HCT116 (cell line): ENCODE data around the gene DCAF17. TPM values are rescaled to one million over a fixed set of nuclear protein-coding genes. Genes with fewer than 3 reads are reported as not detected.

Experiments used
- ATAC-seq: fragments of 200-7000 bp; cut with Tn5 transposase; 2 replicates; pipeline ENCODE4 v1.9.1; 2020; ENCODE audit warnings: mild to moderate bottlenecking, moderate library complexity
- BruUV-seq: library from RNA; stranded (reverse); fragments of 400-500 nt; replicated peaks from 2 replicates; lab custom pipeline; 2021; lab: Mats Ljungman, UMichigan
- CTCF ChIA-PET: fragments of 300-600 bp; sonication (Branson Sonifier 250); formaldehyde crosslinking; loops from one replicate; lab custom pipeline; 2021; ENCODE audit warnings: antibody characterized with exemption; lab: Charles Lee
- POLR2A ChIA-PET: fragments of 300-600, 350-600 bp; sonication (Branson Sonifier 250); formaldehyde crosslinking; loops from one replicate; lab custom pipeline; 2021; ENCODE audit warnings: antibody characterized with exemption; lab: Charles Lee
- RAD21 ChIA-PET, 2 experiments: fragments of 300-600 bp; sonication (Branson Sonifier 250); formaldehyde crosslinking; loops; one replicate each; lab custom pipeline; 2023; ENCODE audit warnings: low total read pairs in 2 of 2; ENCODE audit not compliant: uncharacterized antibody in 2 of 2, unreplicated experiment in 2 of 2, low non-redundant PET in 1 of 2; lab: Charles Lee
- DNase-seq: peaks from one replicate; pipeline ENCODE4 v3.0.0-alpha.2; 2010; ENCODE audit warnings: low read depth, low spot score
- H2AFZ ChIP-seq: fragments of 200-600 bp; shearing (Covaris generic), sonication (generic); 2 replicates; pipeline ENCODE4 v1.6.1; 2017; ENCODE audit warnings: low read depth, mixed run types, mixed read lengths, antibody characterized with exemption, low read length; ENCODE audit not compliant: poor library complexity, severe bottlenecking
- H3K27ac ChIP-seq: 2 replicates; pipeline ENCODE4 v1.5.1; 2012; ENCODE audit warnings: low read depth, low read length
- H3K27me3 ChIP-seq: fragments of 200-600 bp; sonication (generic); 2 replicates; pipeline ENCODE4 v1.6.1; 2016; ENCODE audit warnings: mixed run types, low read length, mixed read lengths; ENCODE audit not compliant: insufficient read depth
- H3K36me3 ChIP-seq, 2 experiments: fragments of 200-500 bp in 1 of 2; fragments of 200-600 bp in 1 of 2; sonication (Bioruptor generic) in 1 of 2; sonication (generic) in 1 of 2; 2 replicates each; pipeline versions ENCODE4 v1.5.1 to v1.6.1; 2014 to 2016; ENCODE audit warnings: low read length in 2 of 2, inconsistent platforms in 1 of 2, mixed read lengths in 1 of 2, mixed run types in 1 of 2; ENCODE audit not compliant: insufficient read depth in 2 of 2, control insufficient read depth in 1 of 2
- H3K4me1 ChIP-seq, 2 experiments: fragments of 200-600 bp in 1 of 2; sonication (generic) in 1 of 2; 2 replicates each; pipeline versions ENCODE4 v1.5.1 to v1.6.1; 2012 to 2017; ENCODE audit warnings: low read length in 2 of 2, inconsistent platforms in 1 of 2, mild to moderate bottlenecking in 1 of 2, mixed read lengths in 1 of 2, mixed run types in 1 of 2, moderate library complexity in 1 of 2; ENCODE audit not compliant: insufficient read depth in 2 of 2, control insufficient read depth in 1 of 2
- H3K4me2 ChIP-seq: fragments of 200-600 bp; sonication (generic); 2 replicates; pipeline ENCODE4 v1.6.1; 2017; ENCODE audit warnings: mixed run types, low read length, mixed read lengths
- H3K4me3 ChIP-seq, 2 experiments: fragments of 200-600 bp in 1 of 2; sonication (generic) in 1 of 2; replicated peaks in 1 of 2; 2 replicates each; pipeline ENCODE4 v1.5.1; 2011 to 2016; ENCODE audit warnings: low read length in 2 of 2, control low read depth in 1 of 2, low read depth in 1 of 2, mild to moderate bottlenecking in 1 of 2, mixed read lengths in 1 of 2, mixed run types in 1 of 2
- H3K79me2 ChIP-seq: fragments of 200-600 bp; sonication (generic); 2 replicates; pipeline ENCODE4 v1.6.1; 2017; ENCODE audit warnings: mild to moderate bottlenecking, mixed run types, low read length, moderate library complexity, mixed read lengths; ENCODE audit not compliant: insufficient read depth
- H3K9ac ChIP-seq: fragments of 200-600 bp; sonication (generic); 2 replicates; pipeline ENCODE4 v1.6.1; 2016; ENCODE audit warnings: low read length, mixed read lengths
- H3K9me2 ChIP-seq: fragments of 200-600 bp; sonication (generic), shearing (Covaris generic); 2 replicates; pipeline ENCODE4 v1.6.1; 2017; ENCODE audit warnings: mixed run types, mild to moderate bottlenecking, moderate library complexity; ENCODE audit not compliant: insufficient read depth
- H3K9me3 ChIP-seq, 2 experiments: fragments of 200-500 bp in 1 of 2; fragments of 200-600 bp in 1 of 2; sonication (Bioruptor generic) in 1 of 2; sonication (generic) in 1 of 2; 2 replicates each; pipeline ENCODE4 v1.6.1; 2014 to 2017; ENCODE audit warnings: low read length in 2 of 2, mixed read lengths in 2 of 2, inconsistent platforms in 1 of 2, low read depth in 1 of 2, mild to moderate bottlenecking in 1 of 2, mixed run types in 1 of 2, moderate library complexity in 1 of 2; ENCODE audit not compliant: control insufficient read depth in 1 of 2, insufficient read depth in 1 of 2
- H4K20me1 ChIP-seq: fragments of 200-600 bp; sonication (generic), shearing (Covaris generic); 2 replicates; pipeline ENCODE4 v1.6.1; 2017; ENCODE audit warnings: mixed run types, mild to moderate bottlenecking, moderate library complexity; ENCODE audit not compliant: insufficient read depth
- ATF3 ChIP-seq: IDR thresholded peaks from 2 replicates; pipeline ENCODE4 v1.6.1; 2012
- CBX3 ChIP-seq: IDR thresholded peaks from 2 replicates; pipeline ENCODE4 v1.6.1; 2012; ENCODE audit warnings: low read depth
- CEBPB ChIP-seq: IDR thresholded peaks from 2 replicates; pipeline ENCODE4 v1.6.1; 2012; ENCODE audit warnings: low read depth
- CTCF ChIP-seq, 3 experiments: fragments of 200-600 bp in 1 of 3; sonication (generic) in 1 of 3; IDR thresholded peaks in 2 of 3; conservative IDR thresholded peaks in 1 of 3; 2 replicates each; pipeline ENCODE4 v1.5.1; 2012 to 2017; ENCODE audit warnings: low read depth in 2 of 3, low read length in 2 of 3, antibody characterized with exemption in 1 of 3, borderline replicate concordance in 1 of 3, control low read depth in 1 of 3, mild to moderate bottlenecking in 1 of 3, mixed read lengths in 1 of 3, mixed run types in 1 of 3, moderate library complexity in 1 of 3; ENCODE audit not compliant: insufficient read depth in 1 of 3
- EGR1 ChIP-seq: IDR thresholded peaks from 2 replicates; pipeline ENCODE4 v1.6.1; 2012; ENCODE audit warnings: low read depth
- ELF1 ChIP-seq: IDR thresholded peaks from 2 replicates; pipeline ENCODE4 v1.6.1; 2012; ENCODE audit warnings: low read depth, borderline replicate concordance
- EZH2 ChIP-seq: fragments of 200-600 bp; sonication (generic); IDR thresholded peaks from 2 replicates; pipeline ENCODE4 v1.6.1; 2017; ENCODE audit warnings: antibody characterized with exemption, mixed run types
- FOSL1 ChIP-seq: IDR thresholded peaks from 2 replicates; pipeline ENCODE4 v1.6.1; 2012; ENCODE audit warnings: low read depth
- MAX ChIP-seq: IDR thresholded peaks from 2 replicates; pipeline ENCODE4 v1.6.1; 2012
- POLR2A ChIP-seq: IDR thresholded peaks from 2 replicates; pipeline ENCODE4 v1.7.0; 2011; ENCODE audit warnings: borderline replicate concordance; ENCODE audit not compliant: insufficient read depth, insufficient read length; ENCODE audit errors: extremely low read depth
- POLR2AphosphoS5 ChIP-seq: IDR thresholded peaks from 2 replicates; pipeline ENCODE4 v1.6.1; 2011; ENCODE audit warnings: mild to moderate bottlenecking, low read depth, low read length, moderate library complexity
- RAD21 ChIP-seq: IDR thresholded peaks from 2 replicates; pipeline ENCODE4 v1.6.1; 2012; ENCODE audit warnings: low read depth, mild to moderate bottlenecking
- REST ChIP-seq: IDR thresholded peaks from 2 replicates; pipeline ENCODE4 v1.6.1; 2012; ENCODE audit warnings: low read depth
- SP1 ChIP-seq: IDR thresholded peaks from 2 replicates; pipeline ENCODE4 v1.6.1; 2012; ENCODE audit warnings: low read depth
- SRF ChIP-seq: IDR thresholded peaks from 2 replicates; pipeline ENCODE4 v1.6.1; 2012; ENCODE audit warnings: low read depth
- TCF7L2 ChIP-seq: IDR thresholded peaks from 2 replicates; pipeline ENCODE4 v1.7.0; 2011; ENCODE audit warnings: borderline replicate concordance, inconsistent platforms; ENCODE audit not compliant: insufficient read depth, insufficient read length; ENCODE audit errors: extremely low read depth
- YY1 ChIP-seq: IDR thresholded peaks from 2 replicates; pipeline ENCODE4 v1.6.1; 2011; ENCODE audit warnings: low read length, low read depth, moderate library complexity, mild to moderate bottlenecking; ENCODE audit not compliant: insufficient replicate concordance; ENCODE audit errors: extremely low read depth
- ZFX ChIP-seq: fragments of 450-650 bp; IDR thresholded peaks from 2 replicates; pipeline ENCODE4 v1.6.1; 2017
- ZNF274 ChIP-seq: fragments of 200-500 bp; sonication (Bioruptor generic); IDR thresholded peaks from 2 replicates; pipeline ENCODE4 v1.6.1; 2014; ENCODE audit warnings: mild to moderate bottlenecking, low read depth, low read length, inconsistent platforms
- intact Hi-C: fragments of 100-400 bp; cut with micrococcal nuclease; formaldehyde crosslinking; loops from 2 replicates; pipeline ENCODE4 v1.10.0; 2022
- total RNA-seq: library from RNA; stranded (reverse); gene quantifications from one replicate; pipeline ENCODE4 v1.2.1, GENCODE V29; 2021; ENCODE audit not compliant: unreplicated experiment

DCAF17 gene
- total RNA-seq, 1 experiment from 2014 or later, result 17.7 TPM

GRCh38 chr2:171490577-171490976 is 56.6 kb downstream of the DCAF17 start:
- CTCF ChIA-PET, result no interaction called here
- H3K27ac ChIP-seq, result no peak overlapping the region
- BruUV-seq, result no TSS peak

More at GRCh38 chr2:171490577-171490976, 56.6 kb downstream of the DCAF17 start:
- Histone ChIP-seq H3K9me3 (no peaks in the 10 kb centered on the region), H3K9ac (no peak overlapping the region), H3K4me1 (no peaks in the 10 kb centered on the region), H3K36me3 (no peaks in the 10 kb centered on the region), H3K79me2 (no peaks in the 10 kb centered on the region), H3K27me3 (no peaks in the 10 kb centered on the region), H3K9me2 (no peaks in the 10 kb centered on the region), H2AFZ (no peak overlapping the region), H3K4me3 (no peak overlapping the region)
- no peak for ATAC-seq
- DNase-seq, result no peak
- no peak for TF ChIP-seq TCF7L2
- no peak for TF ChIP-seq ZFX
- TF ChIP-seq EZH2, result no peak
- no peak for TF ChIP-seq POLR2A
- no peak for TF ChIP-seq CEBPB
- no peak for TF ChIP-seq POLR2AphosphoS5
- TF ChIP-seq ZNF274, result no peak
- no peak for TF ChIP-seq CTCF (IDR thresholded peaks at IDR 0.05 in 2 of 3, conservative IDR thresholded peaks at IDR 0.05 in 1 of 3; ENCODE audit: borderline replicate concordance in 1 of 3, insufficient read depth in 1 of 3, low read depth in 2 of 3, low read length in 2 of 3)
- TF ChIP-seq SRF, result no peak
- TF ChIP-seq MAX, result no peak
- TF ChIP-seq RAD21, result no peak
- no peak for TF ChIP-seq EGR1
- TF ChIP-seq ATF3, result no peak
- TF ChIP-seq FOSL1, result no peak
- TF ChIP-seq CBX3, result no peak
- TF ChIP-seq SP1, result no peak
- TF ChIP-seq ELF1, result no peak
- TF ChIP-seq REST, result no peak
- TF ChIP-seq YY1, result no peak
- TF ChIP-seq, all 23 proteins: peak for 0
- no peak overlapping the region for H3K4me2 ChIP-seq
- intact Hi-C loops, result no loop called here
- RAD21 ChIA-PET, result no interaction called here
- POLR2A ChIA-PET, result no interaction called here
- H4K20me1 ChIP-seq, result no peaks in the 10 kb centered on the region
